ENCODE results near the gene BIN1. TPM values are rescaled to one million over a fixed set of nuclear protein-coding genes. Genes with fewer than 3 reads are reported as not detected.

The BIN1 gene
- total and polyA plus RNA-seq, 2 of the 4 experiments (the other 2 are of a cell fraction), result 18.1 to 25.7 TPM

DNA sequence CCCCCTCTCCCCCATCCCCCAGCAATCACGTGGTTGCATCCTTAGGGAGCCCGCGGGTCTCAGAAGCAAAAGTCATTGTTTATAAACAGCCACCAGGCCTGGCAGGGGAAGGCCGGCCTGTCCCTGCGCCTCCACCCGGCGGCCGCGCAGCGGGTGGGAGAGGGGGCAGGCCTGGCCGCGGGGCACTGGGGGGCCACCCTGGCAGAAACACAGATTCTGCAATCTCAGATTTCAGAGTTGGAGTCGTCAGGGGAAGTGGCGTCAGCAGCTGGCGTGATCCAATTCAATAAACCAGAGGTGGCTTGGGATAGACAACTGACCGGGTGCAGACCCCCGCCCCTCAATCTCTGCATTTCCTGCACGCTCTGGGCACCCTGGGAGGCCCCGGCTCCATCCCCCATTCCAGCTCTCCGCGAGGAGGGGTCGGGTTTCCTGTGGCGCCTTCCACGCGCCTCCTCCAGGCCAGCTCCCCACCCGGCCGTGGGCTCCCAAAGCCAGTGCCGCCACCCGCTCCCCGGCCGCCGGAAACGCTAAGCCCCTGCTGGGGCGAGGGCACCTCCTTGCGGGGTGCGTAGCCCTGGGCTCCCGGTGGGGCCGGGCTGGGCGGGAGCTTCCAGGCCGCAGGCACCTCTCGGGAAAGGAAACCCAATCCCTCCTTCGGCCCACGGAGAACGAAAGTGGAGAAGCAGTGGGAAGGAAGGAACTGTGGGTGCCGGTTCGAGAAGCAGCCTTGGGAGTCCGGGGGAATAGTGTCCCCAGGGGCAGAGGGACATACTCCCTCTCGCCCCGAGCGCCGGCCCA, 1.1 kb downstream of the BIN1 start (continued):
- TF ChIP-seq, protein P1, sequence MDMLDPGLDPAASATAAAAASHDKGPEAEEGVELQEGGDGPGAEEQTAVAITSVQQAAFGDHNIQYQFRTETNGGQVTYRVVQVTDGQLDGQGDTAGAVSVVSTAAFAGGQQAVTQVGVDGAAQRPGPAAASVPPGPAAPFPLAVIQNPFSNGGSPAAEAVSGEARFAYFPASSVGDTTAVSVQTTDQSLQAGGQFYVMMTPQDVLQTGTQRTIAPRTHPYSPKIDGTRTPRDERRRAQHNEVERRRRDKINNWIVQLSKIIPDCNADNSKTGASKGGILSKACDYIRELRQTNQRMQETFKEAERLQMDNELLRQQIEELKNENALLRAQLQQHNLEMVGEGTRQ (IDR thresholded peaks at IDR 0.05; ENCODE audit: low read depth, low read length), result peak; percentile 78

All from IMR-90 (cell line).